Left renal pelvis (tissue), 4 donors: ENCODE data around the gene ACSL3. TPM values are rescaled to one million over a fixed set of nuclear protein-coding genes. Genes with fewer than 3 reads are reported as not detected.
"Not testable (repeated sequence)": the region's sequence is repeated elsewhere in the genome, so short reads cannot be mapped to it uniquely, and the experiment has no call there.

Experiments
- DNase-seq, 4 donors: peaks; one replicate each; pipeline ENCODE4 v3.0.0-alpha.2; 2013; ENCODE audit warnings: low read depth in 4 of 4, low spot score in 3 of 4
- polyA plus RNA-seq, 4 donors: library from polyadenylated mRNA; unstranded; fragments of 120-200 nt; gene quantifications; one replicate each; pipeline ENCODE4 v1.2.1, GENCODE V29; 2013; ENCODE audit not compliant: insufficient read length in 4 of 4

ACSL3 gene
- polyA plus RNA-seq, 4 donors: 59.6 to 79.1 (median 67.2) TPM

DNA sequence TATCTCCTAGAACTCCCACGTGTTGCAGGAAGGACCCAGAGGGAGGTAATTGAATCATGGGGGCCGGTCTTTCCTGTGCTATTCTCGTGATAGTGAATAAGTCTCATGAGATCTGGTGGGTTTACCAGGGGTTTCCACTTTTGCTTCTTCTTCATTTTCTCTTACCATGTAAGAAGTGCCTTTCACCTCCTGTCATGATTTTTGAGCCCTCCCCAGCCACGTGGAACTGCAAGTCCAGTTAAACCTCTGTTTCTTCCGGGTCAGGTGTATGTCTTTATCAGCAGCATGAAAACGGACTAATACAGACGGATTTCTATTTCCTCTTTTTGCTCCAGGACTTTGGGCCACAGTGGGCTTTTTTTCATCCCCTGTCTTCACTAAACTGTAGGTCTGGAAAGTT, 102.8 kb downstream of the ACSL3 start:
- DNase-seq: no peak

DNA sequence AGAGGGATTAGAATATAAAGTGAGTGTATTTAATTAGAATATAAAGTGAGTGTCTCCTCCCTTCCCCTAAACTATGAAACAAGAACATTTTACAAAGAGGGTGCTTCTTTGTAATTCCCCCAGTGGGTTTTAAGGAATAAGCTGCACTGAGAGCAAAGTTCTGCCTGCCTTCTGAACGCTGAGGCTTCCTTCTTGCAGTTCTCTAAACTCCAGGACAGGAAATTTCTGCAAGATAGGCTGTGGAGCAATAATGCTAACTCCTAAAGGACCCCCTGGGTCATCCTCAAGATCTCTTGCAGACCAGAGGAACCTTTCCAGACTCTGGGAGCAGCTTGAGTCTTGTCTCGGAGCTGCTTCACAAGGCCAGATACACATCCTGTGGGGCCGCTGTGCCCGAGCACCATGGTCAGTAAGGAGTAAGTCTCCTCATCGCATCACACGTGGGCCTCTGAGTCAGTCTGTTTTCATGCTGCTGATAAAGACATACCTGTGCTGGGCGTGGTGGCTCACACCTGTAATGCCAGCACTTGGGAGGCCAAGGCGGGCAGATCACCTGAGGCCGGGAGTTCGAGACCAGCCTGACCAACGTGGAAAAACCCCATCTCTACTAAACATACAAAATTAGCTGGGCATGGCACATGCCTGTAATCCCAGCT, 103.7 kb downstream of the ACSL3 start:
- DNase-seq: no peak

DNA sequence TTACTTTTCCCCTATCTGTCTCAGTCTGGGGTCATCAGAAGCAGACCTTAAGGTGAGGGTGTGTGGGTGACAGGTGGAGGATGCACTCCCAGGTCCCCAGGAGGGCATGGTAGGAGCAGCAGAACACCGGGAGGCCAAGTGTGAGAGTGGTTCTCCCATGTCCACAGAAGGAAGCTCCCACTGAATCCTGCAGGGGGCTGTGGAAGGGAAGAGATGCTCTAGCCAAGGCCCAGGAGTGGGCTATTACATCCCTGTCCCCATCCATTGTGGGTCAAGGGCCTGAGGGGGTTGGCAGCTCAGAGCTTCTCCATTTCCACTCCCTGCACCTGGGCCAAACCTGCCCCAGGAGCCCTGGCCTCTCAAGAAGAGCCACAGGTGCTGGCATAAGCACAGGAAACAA, 104.7 kb downstream of the ACSL3 start:
- DNase-seq: no peak

DNA sequence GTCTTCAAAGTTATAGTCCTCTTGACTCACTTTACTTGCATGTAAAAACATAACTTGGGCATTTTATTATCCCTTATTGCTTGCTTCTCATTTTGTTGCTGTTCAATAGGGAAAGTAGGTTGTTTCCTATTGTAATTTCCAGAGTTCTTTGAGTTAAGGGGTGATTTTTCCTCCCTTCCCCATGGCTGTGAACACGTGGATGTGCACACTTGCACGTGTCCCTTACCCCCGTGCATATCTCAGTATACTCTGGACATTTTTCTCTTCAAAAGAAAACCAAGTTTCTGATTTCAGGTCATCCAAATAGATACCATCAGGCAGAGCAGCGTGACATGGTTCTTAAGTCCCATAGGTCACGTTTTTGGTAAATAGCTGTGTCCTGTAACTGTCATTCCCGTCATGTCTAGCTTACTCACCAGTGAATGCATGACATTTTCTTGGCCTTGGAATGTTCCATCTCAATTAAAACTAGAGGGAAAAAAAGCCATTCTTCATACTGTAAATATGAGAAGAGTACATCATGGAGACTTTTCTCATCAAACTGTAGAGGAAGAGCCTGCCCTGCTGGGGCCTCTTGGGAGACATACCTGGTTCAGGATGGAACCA, 107.8 kb downstream of the ACSL3 start:
- DNase-seq: no peak

DNA sequence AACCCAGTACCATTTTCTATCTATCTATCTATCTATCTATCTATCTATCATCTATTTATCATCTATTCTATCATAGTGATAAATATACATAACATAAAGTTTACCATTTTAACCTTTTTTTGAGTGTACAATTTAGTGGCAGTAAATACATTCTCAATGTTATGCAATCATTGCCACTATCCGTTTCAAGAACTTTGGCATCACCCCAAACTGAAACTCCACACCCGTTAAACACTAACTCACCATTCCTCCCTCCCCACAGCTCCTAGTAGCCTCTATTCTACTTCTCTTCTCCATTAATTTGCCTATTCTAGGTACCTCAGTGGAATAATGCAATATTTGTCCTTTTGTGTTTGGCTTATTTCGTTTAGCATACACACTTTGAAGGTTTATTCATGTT, 108.7 kb downstream of the ACSL3 start:
- no peak for DNase-seq

DNA sequence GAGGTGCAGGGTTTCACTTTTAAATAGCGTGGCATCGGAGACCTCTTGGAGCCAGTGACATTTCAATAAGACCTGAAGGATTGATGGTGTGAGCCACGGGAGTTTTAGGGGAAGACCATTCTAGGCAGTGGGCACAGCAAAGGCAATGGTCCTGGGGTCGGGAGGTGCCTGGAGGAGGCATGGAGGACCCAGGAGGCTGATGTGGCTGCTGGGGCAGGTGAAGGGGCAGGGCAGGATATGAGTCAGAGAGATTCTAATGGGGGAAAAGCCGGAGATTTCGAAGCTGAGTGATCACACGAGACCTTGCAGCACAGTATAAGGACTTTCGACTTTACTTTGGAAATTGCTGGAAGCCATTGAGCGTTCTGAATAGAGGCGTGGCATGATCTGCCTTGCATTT, 111.6 kb downstream of the ACSL3 start:
- no peak for DNase-seq

DNA sequence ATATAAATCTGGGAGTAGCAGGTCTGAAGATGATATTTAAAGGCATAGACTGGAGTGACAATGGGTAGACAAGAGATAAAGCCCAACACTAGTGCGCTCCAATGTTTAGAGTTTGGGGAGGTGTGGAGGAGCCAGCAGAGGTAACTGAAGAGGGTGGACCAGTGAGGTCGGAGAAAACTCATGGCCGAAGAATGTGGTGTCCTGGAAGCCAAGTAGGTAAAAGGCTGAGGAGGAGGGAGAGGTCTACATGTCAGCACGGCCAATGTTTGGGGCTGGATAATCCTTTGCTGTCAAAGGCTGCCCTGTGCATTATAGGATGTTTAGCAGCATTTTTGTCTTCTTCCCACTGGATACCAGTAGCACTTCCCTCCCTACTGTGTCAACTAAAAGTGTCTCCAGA, 112.4 kb downstream of the ACSL3 start:
- DNase-seq: no peak

DNA sequence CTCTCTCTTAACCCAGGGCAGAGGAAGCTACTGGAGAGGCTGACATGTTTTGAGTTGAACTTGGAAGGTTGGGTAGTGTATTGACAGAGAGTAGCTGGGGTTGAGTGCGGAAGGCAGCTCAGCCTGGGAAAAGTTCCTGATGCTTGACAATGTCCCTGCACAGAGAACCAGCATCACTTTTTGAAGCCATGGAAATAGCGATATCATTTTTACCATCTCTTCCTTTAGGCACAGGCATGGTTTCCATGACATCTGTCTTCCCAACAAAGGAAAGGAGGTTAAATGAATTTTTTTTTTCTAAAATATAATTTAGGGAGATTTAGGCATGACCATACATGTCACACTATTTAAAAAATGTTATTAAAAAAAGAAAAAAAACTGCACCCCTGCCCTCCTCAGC, 112.9 kb downstream of the ACSL3 start:
- DNase-seq: no peak

DNA sequence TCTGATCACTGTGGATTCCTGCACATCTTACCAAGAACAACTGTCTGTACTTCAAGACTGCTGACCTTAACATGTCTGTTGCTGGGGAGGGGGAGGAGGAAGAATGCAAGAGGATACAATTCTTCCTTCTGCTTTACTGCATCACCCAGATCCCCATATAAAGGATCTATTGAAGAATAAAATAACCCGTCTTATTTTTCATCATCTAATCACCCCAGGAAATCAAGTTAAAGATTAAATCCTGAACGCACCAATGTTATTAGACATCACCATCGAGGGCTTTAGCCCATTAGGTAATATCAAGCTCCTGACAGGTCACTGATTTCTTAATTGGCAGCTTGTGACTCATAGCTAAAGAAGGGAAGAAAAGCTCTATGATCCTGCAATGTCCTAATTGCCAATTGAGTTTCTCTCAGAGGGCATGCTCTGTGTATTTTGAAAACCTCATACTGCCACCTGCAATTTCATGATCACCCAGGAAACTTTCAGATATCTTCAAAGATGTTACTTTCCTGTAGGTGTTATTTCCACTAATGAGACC, 115.8 kb downstream of the ACSL3 start:
- DNase-seq: no peak

DNA sequence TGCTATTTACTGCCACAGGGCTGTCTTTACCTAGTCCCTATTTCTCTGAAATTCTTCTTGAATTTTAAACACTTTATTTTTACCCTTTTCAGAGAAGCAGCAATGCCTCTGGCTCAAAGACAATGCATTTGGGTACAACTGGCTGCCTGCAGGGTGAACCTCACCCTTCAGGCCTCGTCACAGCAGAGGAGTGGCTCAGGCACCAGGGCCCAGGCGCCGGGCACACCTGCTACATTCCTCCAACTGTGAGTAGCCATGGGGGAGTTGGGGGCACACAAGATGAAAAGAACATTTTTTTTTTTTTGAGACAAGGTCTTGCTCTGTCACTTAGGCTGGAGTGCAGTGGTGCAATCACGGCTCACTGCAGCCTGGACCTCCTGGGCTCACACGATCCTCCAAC, 116.3 kb downstream of the ACSL3 start:
- DNase-seq: no peak

DNA sequence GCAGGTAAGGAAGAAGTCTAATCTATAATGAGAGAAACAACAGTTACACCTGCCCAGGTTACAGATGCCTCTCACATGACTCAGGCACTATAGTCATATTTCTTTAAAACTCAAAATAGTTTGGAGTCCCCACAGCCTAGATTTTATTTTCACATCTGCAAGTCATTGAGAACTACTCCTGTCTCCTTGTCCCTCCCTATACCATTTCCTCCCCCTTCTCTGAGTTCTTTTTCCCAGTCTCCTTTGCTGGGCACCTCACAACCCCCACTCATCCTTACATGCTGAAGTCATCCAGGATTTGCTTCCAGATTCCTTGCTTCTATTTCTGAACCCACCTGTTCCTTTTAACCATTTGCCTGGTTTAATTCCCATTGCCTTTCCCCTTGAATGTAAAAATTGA, 118.0 kb downstream of the ACSL3 start:
- DNase-seq: no peak

DNA sequence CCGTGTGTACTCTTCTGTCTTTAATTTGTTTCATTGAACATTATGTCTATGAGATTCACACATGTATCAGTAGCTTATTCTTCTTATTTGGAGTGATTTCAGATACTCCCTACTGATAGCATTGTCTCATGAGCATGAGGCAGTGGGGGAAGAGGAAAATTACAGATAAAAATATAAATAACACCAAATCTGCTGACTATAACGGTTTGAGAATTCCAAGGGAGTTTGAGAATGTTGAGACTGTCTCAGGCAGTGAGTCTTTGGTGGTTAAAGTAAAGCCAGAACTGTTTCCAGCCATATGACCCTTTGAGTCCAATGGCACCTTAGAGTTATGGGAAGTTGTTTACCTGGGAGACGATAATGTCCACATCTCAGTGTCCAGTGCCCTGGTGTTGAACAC, 118.6 kb downstream of the ACSL3 start:
- no peak for DNase-seq

DNA sequence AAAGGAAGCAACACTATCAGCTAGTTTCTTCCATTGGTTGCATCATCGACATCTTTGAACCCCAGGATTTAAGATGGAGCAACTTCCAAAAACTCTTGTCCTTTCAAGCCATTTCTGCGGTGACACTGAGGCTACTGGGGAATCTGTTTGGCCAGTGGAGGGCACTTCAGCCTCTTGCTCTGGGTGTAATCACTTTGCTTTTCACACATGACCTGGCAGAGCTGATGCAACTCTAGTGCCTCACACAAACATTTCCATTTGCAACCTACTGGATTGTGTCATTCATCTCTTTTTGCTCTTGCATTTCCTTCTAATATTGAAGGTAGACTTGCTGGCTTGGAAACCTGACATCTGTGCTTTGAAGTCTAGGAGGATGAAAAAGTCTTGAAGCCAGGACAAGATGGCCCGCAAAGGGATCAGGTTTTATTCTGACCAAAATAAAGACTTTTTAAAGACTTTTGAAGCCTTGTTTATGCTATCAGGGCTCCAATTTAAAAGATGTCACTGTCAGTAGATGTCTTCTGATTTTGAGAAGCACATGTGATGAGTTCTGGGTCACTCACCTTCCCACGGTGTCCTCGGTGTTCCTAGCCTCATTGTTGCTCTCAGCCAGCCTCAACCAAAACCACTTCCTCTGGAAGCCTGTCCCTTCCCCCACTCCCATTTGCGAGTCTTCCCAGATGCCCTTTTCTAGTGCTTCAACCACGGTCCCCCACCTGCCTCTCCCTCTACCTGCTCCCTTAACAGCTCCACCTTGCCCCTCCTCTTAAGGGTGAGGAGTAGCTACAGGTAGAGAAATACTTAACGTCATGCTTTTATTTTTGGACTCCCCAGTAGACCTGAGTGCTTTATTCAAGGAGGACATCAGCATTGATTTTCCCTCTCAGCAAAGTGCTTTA, 121.4 kb downstream of the ACSL3 start:
- DNase-seq: no peak

DNA sequence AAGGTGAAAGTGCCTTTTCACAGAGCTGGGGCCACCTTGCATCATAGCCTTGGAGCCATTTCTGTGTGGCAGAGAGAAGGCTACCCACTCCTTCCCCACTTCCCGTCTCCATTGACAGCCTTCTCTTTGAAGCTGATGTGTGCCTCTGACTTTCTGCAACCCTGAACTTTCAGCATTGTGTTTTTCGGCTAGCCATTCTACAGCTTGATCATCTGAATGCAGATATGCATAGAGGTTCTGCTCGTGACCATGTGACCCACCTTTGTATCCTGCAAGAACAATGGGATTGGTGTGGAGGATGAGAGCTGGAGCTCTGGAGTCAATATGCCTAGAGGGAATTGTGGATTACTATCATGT, 122.1 kb downstream of the ACSL3 start:
- no peak for DNase-seq

DNA sequence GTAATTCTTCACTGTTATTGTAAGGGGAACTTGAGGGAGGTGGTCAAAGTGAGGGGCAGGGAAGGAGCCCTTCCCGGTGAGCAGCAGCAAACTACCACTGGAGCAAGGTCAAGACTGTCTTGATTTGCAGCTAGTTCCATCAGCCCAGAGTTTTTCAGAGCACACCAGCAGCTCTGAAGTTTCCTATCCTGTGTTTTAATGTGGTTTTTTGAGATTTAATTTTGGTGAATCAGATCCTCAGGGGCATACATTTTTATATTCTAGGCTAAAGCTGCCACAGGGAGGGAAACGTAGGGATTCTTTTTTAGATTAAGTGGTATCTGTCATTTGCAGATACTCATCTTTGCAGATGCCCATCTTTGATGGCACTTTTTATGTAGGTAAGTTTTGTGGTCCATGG, 124.1 kb downstream of the ACSL3 start:
- DNase-seq: no peak

DNA sequence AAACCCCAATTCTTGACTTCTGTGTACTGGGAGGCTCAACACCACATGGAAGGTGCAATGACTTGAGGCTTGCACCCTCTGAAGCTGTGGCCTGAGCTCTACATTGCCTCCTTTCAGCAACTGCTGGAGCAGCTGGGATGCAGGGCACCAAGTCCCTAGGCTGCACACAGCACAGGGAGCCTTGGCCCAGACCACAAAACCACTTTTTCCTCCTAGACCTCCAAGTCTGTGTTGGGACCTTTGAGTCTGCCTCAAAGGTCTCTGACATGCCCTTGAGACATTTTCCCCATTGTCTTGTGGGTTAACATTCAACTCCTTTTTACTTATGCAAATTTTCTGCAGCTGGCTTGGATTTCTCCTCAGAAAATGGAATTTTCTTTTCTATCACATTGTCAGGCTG, 128.6 kb downstream of the ACSL3 start:
- DNase-seq: no peak

DNA sequence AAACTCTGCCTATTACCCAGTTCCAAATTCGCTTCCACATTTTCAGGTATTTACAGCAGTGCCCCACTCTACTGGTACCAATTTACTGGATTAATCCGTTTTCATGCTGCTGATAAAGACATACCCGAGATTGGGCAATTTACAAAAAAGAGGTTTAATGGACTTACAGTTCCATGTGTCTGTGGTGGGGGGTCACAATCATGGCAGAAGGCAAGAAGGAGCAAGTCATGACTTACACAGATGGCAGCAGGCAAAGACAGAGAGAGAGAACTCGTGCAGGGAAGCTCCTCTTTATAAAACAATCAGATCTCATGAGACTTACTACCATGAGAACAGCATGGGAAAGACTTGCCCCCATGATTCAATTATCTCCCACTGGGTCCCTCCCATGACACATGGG, 129.4 kb downstream of the ACSL3 start:
- not testable (repeated sequence) for DNase-seq

DNA sequence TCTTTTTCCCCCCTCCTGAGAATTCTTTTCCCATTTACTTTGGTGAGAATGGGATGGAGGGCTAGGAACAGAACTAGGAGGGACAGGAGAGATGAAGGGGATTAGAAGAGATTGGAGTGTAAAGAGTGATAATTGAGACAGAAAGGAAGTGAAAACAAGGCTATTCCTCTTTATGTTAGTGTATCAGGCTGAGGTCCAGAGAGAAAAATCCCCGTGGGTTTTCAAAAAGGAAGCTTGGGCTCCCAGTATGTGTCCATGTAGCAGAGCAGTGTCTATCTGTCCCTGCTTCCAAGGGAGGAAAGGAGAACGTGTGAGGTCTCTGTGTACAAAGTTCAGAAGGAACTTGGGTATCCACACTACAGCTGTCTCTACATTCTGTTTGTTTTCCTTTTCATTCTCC, 131.3 kb downstream of the ACSL3 start:
- DNase-seq: no peak
